Limb (tissue), 2 donors: ENCODE results near the gene PTPN7.
"Not testable (repeated sequence)": the region's sequence is repeated elsewhere in the genome, so short reads cannot be mapped to it uniquely, and the experiment has no call there.

Experiments
- DNase-seq, 2 donors: peaks; one replicate each; pipeline ENCODE4 v3.0.0-alpha.2; 2016; ENCODE audit errors: extremely low spot score in 2 of 2

PTPN7 gene

GRCh38 chr1:202152399-202152798 lies 8.0 kb downstream of the PTPN7 start:
- DNase-seq, result no peak

GRCh38 chr1:202151045-202151444 lies 9.4 kb downstream of the PTPN7 start:
- no peak for DNase-seq

DNA sequence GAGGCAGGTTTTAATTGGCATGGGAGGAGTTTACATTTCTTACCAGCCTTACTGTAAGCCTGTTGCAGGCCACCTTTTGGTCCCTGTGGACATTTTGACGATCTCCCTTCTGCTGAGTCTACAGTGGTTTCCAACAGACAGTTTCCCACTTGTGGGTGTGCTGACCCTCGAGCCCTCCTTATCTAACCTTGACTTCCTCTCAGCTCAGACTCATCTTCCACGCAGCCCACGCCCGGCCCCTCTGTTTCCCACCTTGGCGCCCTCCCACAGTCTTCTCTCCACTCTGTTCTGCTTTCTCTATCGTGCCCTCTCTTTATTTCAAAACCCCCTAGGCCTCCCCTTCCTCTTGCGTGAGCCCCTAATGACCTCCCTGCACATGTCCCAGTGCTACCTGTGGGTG lies 9.8 kb downstream of the PTPN7 start:
- DNase-seq, result no peak

- DNase-seq, result no peak
These were observed 10.2 kb downstream of the PTPN7 start for GRCh38 chr1:202150187-202150586.

GRCh38 chr1:202149566-202149965 lies 10.8 kb downstream of the PTPN7 start:
- no peak for DNase-seq

DNA sequence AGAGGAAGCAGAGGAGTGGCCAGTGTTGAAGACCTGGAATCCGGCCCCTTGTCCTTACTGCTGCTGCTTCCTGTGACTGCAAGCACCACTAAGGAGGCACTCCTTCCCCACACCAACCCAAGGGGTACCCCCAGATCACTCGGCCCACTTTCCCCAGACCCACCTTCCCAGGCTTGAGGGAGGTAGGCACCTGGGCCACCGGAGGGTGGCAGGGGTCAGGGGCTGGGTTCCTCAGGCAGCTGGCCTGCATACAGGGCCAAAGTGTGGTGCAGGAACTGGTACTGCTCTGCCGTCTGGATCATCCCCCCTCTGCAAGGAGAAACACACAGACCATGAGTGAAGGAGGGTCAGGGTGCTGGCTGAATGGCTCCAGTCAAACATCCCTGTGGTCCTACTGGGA lies 12.0 kb downstream of the PTPN7 start:
- DNase-seq, result no peak

DNA sequence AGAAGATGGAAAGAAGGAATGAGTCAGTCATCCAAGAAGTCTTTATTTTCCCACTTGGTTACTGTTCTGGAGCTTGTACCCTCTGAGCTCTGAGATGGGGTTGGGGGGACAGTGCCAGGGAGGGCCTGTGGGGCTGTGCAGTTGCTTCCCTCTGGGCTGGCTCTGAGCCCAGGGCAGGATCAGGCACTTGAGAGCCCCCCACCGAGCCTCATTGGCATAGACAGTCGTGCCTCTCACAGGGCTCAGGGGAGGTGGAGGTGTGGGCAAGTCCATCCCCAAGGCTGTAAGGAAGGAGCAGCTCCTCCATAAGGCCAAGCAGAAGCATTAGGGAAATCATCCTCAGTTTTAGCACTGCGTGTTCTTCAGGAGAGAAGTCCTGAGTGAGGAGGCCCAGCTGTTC lies 13.4 kb downstream of the PTPN7 start:
- no peak for DNase-seq

DNA sequence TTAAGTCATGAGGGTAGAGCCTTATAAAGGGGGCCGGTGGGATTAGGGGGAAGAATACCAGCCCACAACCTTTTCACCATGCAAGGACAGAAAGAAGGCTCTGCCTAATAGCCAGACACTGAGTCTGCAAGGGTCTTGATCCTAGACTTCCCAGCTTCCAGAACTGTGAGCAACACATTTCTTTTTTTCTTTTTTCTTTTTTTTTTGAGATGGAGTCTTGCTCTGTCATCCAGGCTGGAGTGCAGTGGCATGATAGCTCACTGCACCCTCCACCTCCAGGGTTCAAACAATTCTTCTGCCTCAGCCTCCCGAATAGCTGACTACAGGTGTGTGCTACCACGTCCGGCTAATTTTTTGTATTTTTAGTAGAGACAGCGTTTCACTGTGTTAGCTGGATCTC lies 14.1 kb downstream of the PTPN7 start:
- DNase-seq, result no peak

DNA sequence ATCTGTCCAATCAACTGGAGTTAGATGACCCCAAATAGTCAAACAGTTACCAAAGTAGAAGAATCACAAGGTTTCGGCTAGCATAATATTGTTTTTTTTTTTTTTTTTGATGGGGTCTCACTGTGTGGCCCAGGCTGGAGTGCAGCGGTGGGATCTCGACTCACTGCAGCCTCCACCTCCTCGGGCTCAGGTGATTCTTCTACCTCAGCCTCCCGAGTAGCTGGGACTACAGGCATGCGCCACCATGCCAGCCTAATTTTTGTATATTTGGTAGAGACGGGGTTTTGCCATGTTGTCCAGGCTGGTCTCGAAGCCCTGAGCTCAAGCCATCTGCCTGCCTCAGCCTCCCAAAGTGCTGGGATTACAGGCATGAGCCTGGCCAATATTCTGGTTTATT lies 14.7 kb downstream of the PTPN7 start:
- not testable (repeated sequence) for DNase-seq

DNA sequence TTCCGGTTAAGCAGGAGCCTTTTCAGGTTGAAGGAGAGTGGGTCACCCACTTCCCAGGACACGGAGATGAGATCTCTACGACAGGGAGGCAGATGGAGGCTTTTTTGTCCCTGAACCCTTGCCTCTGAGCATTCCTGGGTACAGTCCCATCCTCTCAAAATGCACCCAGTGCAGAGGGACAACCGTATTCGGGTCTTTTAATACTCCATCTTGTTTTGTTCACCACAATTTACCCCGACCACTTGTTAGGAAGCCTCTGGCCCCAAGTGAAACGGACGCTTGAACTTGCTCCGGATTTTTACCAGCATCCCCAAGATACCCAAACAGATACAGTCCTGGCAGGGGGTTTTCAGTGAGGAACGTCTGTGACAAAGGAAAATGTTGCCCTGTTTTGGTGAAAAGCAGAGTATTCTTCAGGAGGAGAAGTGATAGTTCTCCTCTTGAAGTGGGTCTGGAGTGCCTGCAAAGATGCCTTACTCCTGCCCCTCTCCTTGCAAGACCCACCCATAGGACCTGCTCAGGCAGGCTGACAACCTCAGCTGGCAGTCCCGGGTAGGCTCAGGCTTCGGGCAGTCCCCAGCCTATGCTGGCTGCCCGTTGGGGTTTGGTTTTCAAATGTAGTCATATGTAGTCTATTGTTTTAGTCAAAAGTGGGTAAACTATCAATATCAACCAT lies 15.2 kb downstream of the PTPN7 start:
- no peak for DNase-seq

GRCh38 chr1:202144402-202145067 lies 15.9 kb downstream of the PTPN7 start, which contains the start of gene ARL8A:
Gene ARL8A (minus strand): TSS chr1:202144737. CDS start chr1:202144572, 165 bp downstream.
- peak in 1 of 2 donors; percentile 85 for DNase-seq

DNA sequence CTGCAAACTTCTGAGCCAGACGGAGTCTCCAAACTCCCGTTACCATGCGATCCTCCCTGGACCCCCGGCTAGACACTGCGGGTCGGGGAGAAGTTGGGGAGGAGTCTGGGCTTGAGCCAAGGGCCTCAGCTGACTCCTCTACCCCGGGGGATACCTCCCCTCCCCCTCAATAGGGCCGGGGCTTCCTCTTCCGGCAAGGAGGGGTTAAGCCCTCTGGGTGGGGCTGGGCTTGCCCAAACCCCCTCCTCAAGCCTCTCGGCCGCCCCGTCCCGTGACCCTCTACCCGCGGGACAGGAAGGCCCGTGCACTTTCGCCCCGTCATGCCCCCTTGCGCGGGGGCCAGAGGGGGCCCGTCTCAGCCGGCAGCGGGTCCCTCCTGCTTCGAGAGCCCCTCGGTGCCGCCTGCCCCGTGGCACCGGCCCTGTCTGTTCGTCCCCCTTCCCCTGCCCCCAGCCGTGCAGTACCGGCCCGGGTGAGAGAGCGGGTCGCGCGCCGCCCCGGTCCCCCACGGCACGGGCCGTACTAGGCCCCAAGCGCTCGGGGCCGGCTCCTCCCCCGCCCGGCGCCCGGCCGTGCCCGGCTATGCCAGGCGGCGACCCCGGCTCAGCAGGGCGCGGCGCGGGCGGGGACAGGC lies 16.5 kb downstream of the PTPN7 start:
- peak in 1 of 2 donors; percentile 77 for DNase-seq

- no peak for DNase-seq
These were observed 17.2 kb downstream of the PTPN7 start for GRCh38 chr1:202143011-202143767.

DNA sequence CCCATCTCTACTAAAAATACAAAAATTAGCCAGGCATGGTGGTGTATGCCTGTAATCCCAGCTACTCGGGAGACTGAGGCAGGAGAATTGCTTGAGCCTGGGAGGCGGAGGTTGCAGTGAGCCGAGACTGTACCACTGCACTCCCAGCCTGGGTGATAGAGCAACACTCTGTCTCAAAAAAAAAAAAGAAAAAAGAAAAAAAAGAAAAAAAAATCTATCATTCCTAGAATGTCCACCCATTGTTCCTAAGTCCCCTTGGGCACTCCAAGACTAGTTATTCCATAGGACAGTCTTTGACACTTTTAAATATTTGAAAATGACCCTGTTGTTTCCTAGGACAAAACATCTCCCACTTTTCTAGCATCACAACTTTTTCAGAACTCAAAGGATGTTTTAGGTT lies 18.9 kb downstream of the PTPN7 start:
- not testable (repeated sequence) for DNase-seq

DNA sequence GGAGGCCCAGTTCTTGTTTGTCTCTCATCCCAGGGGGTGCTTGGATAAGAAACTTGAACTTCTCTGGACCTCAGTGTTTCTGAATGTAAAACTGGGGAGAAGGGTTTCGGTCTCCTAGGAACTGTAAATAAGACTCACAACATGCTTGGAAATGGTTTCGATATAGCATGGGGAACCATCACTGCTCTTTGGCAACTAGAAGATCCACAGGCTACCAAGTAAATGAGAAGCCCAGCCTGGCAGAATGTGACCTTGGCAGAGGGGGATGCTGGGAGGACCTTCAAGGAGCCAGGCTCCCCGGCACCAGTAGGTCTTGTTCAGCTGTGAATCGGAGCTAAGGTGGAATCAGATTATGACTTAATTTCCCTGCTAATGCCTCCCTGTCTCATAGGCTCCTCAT lies 19.6 kb downstream of the PTPN7 start:
- no peak for DNase-seq

DNA sequence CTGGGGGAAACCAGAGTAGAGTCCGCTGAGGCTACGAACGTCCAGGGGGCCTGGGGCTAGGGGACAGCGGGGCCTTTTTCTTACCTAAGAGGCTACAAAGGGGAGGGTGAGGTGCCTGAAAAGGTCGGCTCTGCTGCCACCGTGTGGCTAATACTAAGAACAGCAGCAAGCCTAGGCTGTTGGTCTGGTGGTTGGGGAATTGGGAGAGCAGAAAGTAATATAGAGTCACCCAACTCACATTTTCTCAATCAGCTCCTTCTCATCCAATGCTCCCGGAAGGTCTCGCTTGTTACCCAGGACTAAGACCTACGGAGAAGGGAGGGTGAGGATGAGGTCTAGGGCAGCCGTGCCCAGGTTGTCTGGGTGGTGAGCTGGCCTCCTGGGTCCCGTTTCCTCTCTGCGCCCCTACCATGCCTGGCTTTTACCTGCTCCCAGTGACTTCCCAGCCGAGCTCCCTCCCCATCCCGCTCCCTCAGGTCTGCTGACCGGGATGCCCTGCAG lies 25.1 kb downstream of the PTPN7 start:
- peak; percentile 53 to 67 for DNase-seq

- DNase-seq, result no peak
These were observed 25.7 kb downstream of the PTPN7 start for GRCh38 chr1:202134645-202135172.

- no peak for DNase-seq
These were observed 26.4 kb downstream of the PTPN7 start for GRCh38 chr1:202133989-202134388.

- DNase-seq, result no peak
These were observed 26.9 kb downstream of the PTPN7 start for GRCh38 chr1:202133496-202133895.

DNA sequence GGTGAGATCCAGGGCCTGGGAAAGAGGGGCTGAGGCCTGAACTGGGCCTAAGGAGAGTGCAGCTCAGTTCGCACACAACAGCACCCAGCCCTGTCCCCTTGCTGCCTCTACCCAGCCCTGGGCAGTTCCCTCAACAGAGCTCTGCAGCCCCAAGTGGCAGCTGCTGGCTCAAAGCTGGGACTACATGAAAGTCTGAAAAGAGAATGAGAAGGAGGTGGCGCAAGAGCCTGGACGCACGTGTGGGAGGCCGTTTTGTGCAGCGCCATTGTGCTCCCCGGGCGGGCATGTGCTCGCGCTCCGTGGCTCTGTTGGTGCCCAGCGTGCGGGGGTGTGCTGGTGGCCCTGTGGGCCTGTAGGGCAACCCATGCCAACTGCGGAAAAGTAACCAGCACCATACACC lies 27.4 kb downstream of the PTPN7 start:
- no peak for DNase-seq
